MM.1S (cell line): ENCODE data around the gene ADAMTS12.

ENCODE experiments used
- DNase-seq: peaks from one replicate; pipeline ENCODE4 v3.0.0-alpha.2; 2015
- H2AFZ ChIP-seq: fragments of 300-600 bp; sonication (generic); 2 replicates; pipeline ENCODE4 v1.6.0; 2016; ENCODE audit warnings: antibody characterized with exemption, low read length
- H3F3A ChIP-seq: fragments of 300-600 bp; sonication (generic); 2 replicates; pipeline ENCODE4 v1.6.1; 2016; ENCODE audit warnings: mild to moderate bottlenecking, antibody characterized with exemption, low read length, moderate library complexity, mixed read lengths; ENCODE audit not compliant: insufficient read depth
- H3K27ac ChIP-seq: fragments of 300-600 bp; sonication (generic); 2 replicates; pipeline ENCODE4 v1.5.1; 2016; ENCODE audit warnings: mild to moderate bottlenecking, low read length
- H3K27me3 ChIP-seq: fragments of 300-600 bp; sonication (generic); replicated peaks from 2 replicates; pipeline ENCODE4 v1.6.0; 2016; ENCODE audit warnings: low read length; ENCODE audit not compliant: insufficient read depth
- H3K36me3 ChIP-seq: fragments of 300-600 bp; sonication (generic); replicated peaks from 2 replicates; pipeline ENCODE4 v1.6.1; 2016; ENCODE audit warnings: mild to moderate bottlenecking, low read length, mixed read lengths; ENCODE audit not compliant: insufficient read depth
- H3K4me1 ChIP-seq: fragments of 300-600 bp; sonication (generic); 2 replicates; pipeline ENCODE4 v1.6.1; 2016; ENCODE audit warnings: low read length, mixed read lengths
- H3K4me2 ChIP-seq: fragments of 300-600 bp; sonication (generic); 2 replicates; pipeline ENCODE4 v1.6.0; 2016; ENCODE audit warnings: low read depth, low read length
- H3K4me3 ChIP-seq: fragments of 300-600 bp; sonication (generic); 2 replicates; pipeline ENCODE4 v1.5.1; 2016; ENCODE audit warnings: low read length, mixed read lengths
- H3K79me2 ChIP-seq: fragments of 300-600 bp; sonication (generic); 2 replicates; pipeline ENCODE4 v1.6.1; 2016; ENCODE audit warnings: mixed run types, low read length, mixed read lengths
- H3K9ac ChIP-seq: fragments of 300-600 bp; sonication (generic); 2 replicates; pipeline ENCODE4 v1.6.1; 2016; ENCODE audit warnings: low read length, mixed read lengths
- H3K9me2 ChIP-seq: fragments of 300-600 bp; sonication (generic); replicated peaks from 2 replicates; pipeline ENCODE4 v1.6.1; 2016; ENCODE audit warnings: mild to moderate bottlenecking, low read length, mixed read lengths; ENCODE audit not compliant: insufficient read depth
- H3K9me3 ChIP-seq: fragments of 300-600 bp; sonication (generic); replicated peaks from 2 replicates; pipeline ENCODE4 v1.6.1; 2016; ENCODE audit warnings: mild to moderate bottlenecking, low read length, mixed read lengths; ENCODE audit not compliant: insufficient read depth
- H4K20me1 ChIP-seq: fragments of 300-600 bp; sonication (generic); 2 replicates; pipeline ENCODE4 v1.6.1; 2016; ENCODE audit warnings: mild to moderate bottlenecking, low read length, moderate library complexity, mixed read lengths; ENCODE audit not compliant: insufficient read depth
- CTCF ChIP-seq: fragments of 300-600 bp; sonication (generic); IDR thresholded peaks from 2 replicates; pipeline ENCODE4 v1.5.1; 2016; ENCODE audit warnings: antibody characterized with exemption, low read length, mixed read lengths
- EZH2 ChIP-seq: fragments of 300-600 bp; sonication (generic); optimal IDR thresholded peaks from 2 replicates; pipeline ENCODE3; 2017; ENCODE audit warnings: low read depth, mild to moderate bottlenecking, antibody characterized with exemption, low read length, mixed read lengths
- EZH2phosphoT487 ChIP-seq: fragments of 300-600 bp; sonication (generic); IDR thresholded peaks from 2 replicates; pipeline ENCODE4 v1.6.1; 2018; ENCODE audit warnings: antibody characterized with exemption, low read length

Gene ADAMTS12

GRCh38 chr5:33637011-33637410 lies 254.8 kb downstream of the ADAMTS12 start:
- TF ChIP-seq CTCF (no peak), EZH2phosphoT487 (no peak), EZH2 (no peak)
- Histone ChIP-seq H3K36me3 (no peaks in the 10 kb centered on the region), H3K9me2 (no peaks in the 10 kb centered on the region), H3K4me1 (no peaks in the 10 kb centered on the region), H3K79me2 (no peaks in the 10 kb centered on the region), H3K27me3 (no peaks in the 10 kb centered on the region), H3K27ac (no peak overlapping the region), H3K9ac (no peak overlapping the region), H3K9me3 (no peaks in the 10 kb centered on the region), H3K4me3 (no peak overlapping the region), H4K20me1 (no peaks in the 10 kb centered on the region), H3F3A (no peaks in the 10 kb centered on the region), H2AFZ (no peak overlapping the region), H3K4me2 (no peak overlapping the region)
- DNase-seq = no peak

- no peak for TF ChIP-seq CTCF
- TF ChIP-seq EZH2 = no peak
- no peak for TF ChIP-seq EZH2phosphoT487
These were observed 256.2 kb downstream of the ADAMTS12 start for GRCh38 chr5:33635582-33635981.

GRCh38 chr5:33633699-33634098 lies 258.1 kb downstream of the ADAMTS12 start:
- no peak for DNase-seq
- H3K4me3 ChIP-seq = no peak overlapping the region
- H3K4me1 ChIP-seq = no peaks in the 10 kb centered on the region
- H4K20me1 ChIP-seq = no peaks in the 10 kb centered on the region
- H3F3A ChIP-seq = no peaks in the 10 kb centered on the region
- no peak overlapping the region for H2AFZ ChIP-seq
- H3K9ac ChIP-seq = no peak overlapping the region
- H3K79me2 ChIP-seq = no peaks in the 10 kb centered on the region
- no peaks in the 10 kb centered on the region for H3K36me3 ChIP-seq
- no peak for TF ChIP-seq EZH2
- TF ChIP-seq EZH2phosphoT487 = no peak
- TF ChIP-seq CTCF = no peak
- H3K27ac ChIP-seq = no peak overlapping the region
- no peaks in the 10 kb centered on the region for H3K27me3 ChIP-seq
- no peaks in the 10 kb centered on the region for H3K9me2 ChIP-seq
- no peaks in the 10 kb centered on the region for H3K9me3 ChIP-seq
- H3K4me2 ChIP-seq = no peak overlapping the region

More at GRCh38 chr5:33635582-33635981, 256.2 kb downstream of the ADAMTS12 start:
- Histone ChIP-seq H3F3A (no peaks in the 10 kb centered on the region), H3K27ac (no peak overlapping the region), H4K20me1 (no peaks in the 10 kb centered on the region), H3K4me2 (no peak overlapping the region), H3K9ac (no peak overlapping the region), H3K27me3 (no peaks in the 10 kb centered on the region), H3K36me3 (no peaks in the 10 kb centered on the region), H3K9me2 (no peaks in the 10 kb centered on the region), H3K79me2 (no peaks in the 10 kb centered on the region), H3K9me3 (no peaks in the 10 kb centered on the region), H3K4me3 (no peak overlapping the region), H3K4me1 (no peaks in the 10 kb centered on the region), H2AFZ (no peak overlapping the region)
- DNase-seq = no peak
